Measurements from ENCODE around the gene GSPT1. TPM values are rescaled to one million over a fixed set of nuclear protein-coding genes. Genes with fewer than 3 reads are reported as not detected.
"Not testable (repeated sequence)": the region's sequence is repeated elsewhere in the genome, so short reads cannot be mapped to it uniquely, and the experiment has no call there.

GSPT1 gene
- total RNA-seq, 1 experiment from 2014 or later = 216 TPM

DNA sequence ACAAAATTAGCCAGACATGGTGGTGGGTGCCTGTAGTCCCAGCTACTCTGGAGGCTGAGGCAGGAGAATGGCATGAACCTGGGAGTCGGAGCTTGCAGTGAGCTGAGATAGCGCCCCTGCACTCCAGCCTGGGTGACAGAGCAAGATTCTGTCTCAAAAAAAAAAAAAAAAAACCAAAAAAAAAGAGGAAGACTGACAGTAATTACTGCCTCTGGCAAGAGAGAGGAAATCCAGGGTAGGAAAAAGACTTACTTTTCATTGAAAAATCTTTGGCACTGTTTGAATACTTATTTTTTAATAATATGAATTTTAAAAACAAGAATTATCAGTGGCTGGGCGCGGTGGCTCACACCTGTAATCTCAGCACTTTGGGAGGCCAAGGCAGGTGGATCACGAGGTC is 46.7 kb upstream of the GSPT1 start:
- POLR2A ChIA-PET (ENCODE audit: low non-redundant PET); H3K9me3 ChIP-seq (ENCODE audit: low read depth, low read length, poor library complexity, severe bottlenecking); DNase-seq (ENCODE audit: low spot score); H3K4me1 ChIP-seq (ENCODE audit: insufficient read depth, low read length, poor library complexity, severe bottlenecking); H3K27ac ChIP-seq (ENCODE audit: low read depth, low read length, poor library complexity, severe bottlenecking); BruUV-seq (replicated peaks); CTCF ChIA-PET; intact Hi-C loops (cut with micrococcal nuclease; ENCODE audit: unreplicated experiment); H3K36me3 ChIP-seq (ENCODE audit: insufficient read depth, low read length, poor library complexity, severe bottlenecking); H3K4me3 ChIP-seq (ENCODE audit: low read depth, low read length, poor library complexity, severe bottlenecking): not testable (repeated sequence)
- H3K27me3 ChIP-seq (replicated peaks; ENCODE audit: insufficient read depth, low read depth, low read length, poor library complexity) = peaks cover 11% of the 10 kb centered on the region

GRCh38 chr16:11957591-11958395 is 42.0 kb upstream of the GSPT1 start:
- CTCF ChIA-PET = no interaction called here
- POLR2A ChIA-PET (ENCODE audit: low non-redundant PET) = no interaction called here
- H3K27me3 ChIP-seq (replicated peaks; ENCODE audit: insufficient read depth, low read depth, low read length, poor library complexity) = no peaks in the 10 kb centered on the region
- H3K4me1 ChIP-seq (ENCODE audit: insufficient read depth, low read length, poor library complexity, severe bottlenecking) = peaks cover 4% of the 10 kb centered on the region
- no peaks in the 10 kb centered on the region for H3K9me3 ChIP-seq (ENCODE audit: low read depth, low read length, poor library complexity, severe bottlenecking)
- no peak overlapping the region for H3K4me3 ChIP-seq (ENCODE audit: low read depth, low read length, poor library complexity, severe bottlenecking)
- BruUV-seq (replicated peaks) = no TSS peak
- intact Hi-C loops (cut with micrococcal nuclease; ENCODE audit: unreplicated experiment) = no loop called here
- no peak overlapping the region for H3K27ac ChIP-seq (ENCODE audit: low read depth, low read length, poor library complexity, severe bottlenecking)
- no peak for TF ChIP-seq EZH2 (IDR thresholded peaks at IDR 0.05; ENCODE audit: borderline replicate concordance, low read depth, low read length, poor library complexity, severe bottlenecking)
- DNase-seq (ENCODE audit: low spot score) = no peak
- no peaks in the 10 kb centered on the region for H3K36me3 ChIP-seq (ENCODE audit: insufficient read depth, low read length, poor library complexity, severe bottlenecking)

DNA sequence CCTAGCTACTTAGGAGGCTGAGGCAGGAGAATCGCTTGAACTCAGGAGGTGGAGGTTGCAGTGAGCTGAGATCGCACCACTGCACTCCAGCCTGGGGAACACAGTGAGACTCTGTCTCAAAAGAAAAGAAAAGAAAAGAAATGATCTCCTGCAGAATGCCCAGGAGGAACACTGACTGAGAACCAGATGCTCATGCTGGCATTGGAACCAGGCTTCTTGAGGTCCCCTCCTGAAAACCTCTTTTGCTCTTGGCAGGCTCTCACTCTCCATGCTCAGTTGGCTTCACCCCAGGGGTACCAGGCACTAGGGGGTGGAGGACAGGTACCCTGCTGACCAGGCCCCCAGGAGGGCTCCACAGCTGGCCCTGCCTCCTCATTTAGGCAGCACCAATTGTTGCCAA is 40.8 kb upstream of the GSPT1 start:
- H3K27ac ChIP-seq (ENCODE audit: low read depth, low read length, poor library complexity, severe bottlenecking) = no peak overlapping the region
- no peak overlapping the region for H3K4me3 ChIP-seq (ENCODE audit: low read depth, low read length, poor library complexity, severe bottlenecking)
- peaks cover 4% of the 10 kb centered on the region for H3K4me1 ChIP-seq (ENCODE audit: insufficient read depth, low read length, poor library complexity, severe bottlenecking)
- ChIA-PET POLR2A (ENCODE audit: low non-redundant PET) (no interaction called here), CTCF (no interaction called here)
- H3K27me3 ChIP-seq (replicated peaks; ENCODE audit: insufficient read depth, low read depth, low read length, poor library complexity) = no peaks in the 10 kb centered on the region
- TF ChIP-seq CTCF (conservative IDR thresholded peaks at IDR 0.05; ENCODE audit: low read depth, low read length) = no peak
- intact Hi-C loops (cut with micrococcal nuclease; ENCODE audit: unreplicated experiment) = no loop called here
- no TSS peak for BruUV-seq (replicated peaks)
- H3K36me3 ChIP-seq (ENCODE audit: insufficient read depth, low read length, poor library complexity, severe bottlenecking) = no peaks in the 10 kb centered on the region
- no peaks in the 10 kb centered on the region for H3K9me3 ChIP-seq (ENCODE audit: low read depth, low read length, poor library complexity, severe bottlenecking)
- DNase-seq (ENCODE audit: low spot score) = no peak

DNA sequence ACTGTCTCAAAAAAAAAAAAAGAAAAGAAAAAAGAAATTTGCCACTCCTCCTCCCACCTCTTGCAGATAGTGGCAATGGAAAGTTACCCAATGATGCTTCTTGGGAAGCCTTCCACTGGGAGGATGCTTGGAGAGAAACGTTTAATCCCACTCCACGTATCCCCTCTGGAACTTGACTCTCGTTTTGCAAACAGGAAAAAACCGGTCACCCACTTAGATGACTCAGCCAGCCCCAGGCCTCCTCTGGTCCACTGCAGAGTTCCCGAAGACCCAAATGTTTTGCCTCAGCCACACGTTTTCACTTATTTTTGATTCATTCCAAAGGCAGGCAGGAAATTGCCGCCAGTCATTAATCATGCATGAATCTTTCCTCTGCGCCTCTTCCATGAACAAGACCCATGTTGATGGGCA is 40.0 kb upstream of the GSPT1 start:
- H3K27me3 ChIP-seq (replicated peaks; ENCODE audit: insufficient read depth, low read depth, low read length, poor library complexity) = no peaks in the 10 kb centered on the region
- no TSS peak for BruUV-seq (replicated peaks)
- no peak for TF ChIP-seq EZH2 (IDR thresholded peaks at IDR 0.05; ENCODE audit: borderline replicate concordance, low read depth, low read length, poor library complexity, severe bottlenecking)
- no peak for TF ChIP-seq CTCF (conservative IDR thresholded peaks at IDR 0.05; ENCODE audit: low read depth, low read length)
- POLR2A ChIA-PET (ENCODE audit: low non-redundant PET) = no interaction called here
- intact Hi-C loops (cut with micrococcal nuclease; ENCODE audit: unreplicated experiment) = no loop called here
- peaks cover 4% of the 10 kb centered on the region for H3K4me1 ChIP-seq (ENCODE audit: insufficient read depth, low read length, poor library complexity, severe bottlenecking)
- H3K27ac ChIP-seq (ENCODE audit: low read depth, low read length, poor library complexity, severe bottlenecking) = no peak overlapping the region
- no peaks in the 10 kb centered on the region for H3K36me3 ChIP-seq (ENCODE audit: insufficient read depth, low read length, poor library complexity, severe bottlenecking)
- no peak overlapping the region for H3K4me3 ChIP-seq (ENCODE audit: low read depth, low read length, poor library complexity, severe bottlenecking)
- DNase-seq (ENCODE audit: low spot score) = peak; percentile 74
- H3K9me3 ChIP-seq (ENCODE audit: low read depth, low read length, poor library complexity, severe bottlenecking) = no peaks in the 10 kb centered on the region
- CTCF ChIA-PET = no interaction called here

DNA sequence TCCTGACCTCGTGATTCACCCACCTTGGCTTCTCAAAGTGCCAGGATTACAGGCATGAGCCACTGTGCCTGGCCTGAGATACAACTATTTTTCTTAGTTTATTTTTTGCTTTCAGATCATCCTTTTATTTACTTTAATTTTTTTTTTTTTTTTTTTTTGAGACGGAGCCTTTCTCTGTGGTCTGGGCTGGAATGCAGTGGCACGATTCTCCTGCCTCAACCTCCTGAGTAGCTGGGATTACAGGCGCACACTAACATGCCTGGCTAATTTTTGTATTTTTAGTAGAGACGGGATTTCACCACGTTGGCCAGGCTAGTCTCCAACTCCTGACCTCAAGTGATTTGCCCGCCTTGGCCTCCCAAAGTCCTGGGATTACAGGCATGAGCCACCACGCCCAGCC is 37.8 kb upstream of the GSPT1 start:
- H3K36me3 ChIP-seq (ENCODE audit: insufficient read depth, low read length, poor library complexity, severe bottlenecking); CTCF ChIA-PET; H3K27me3 ChIP-seq (replicated peaks; ENCODE audit: insufficient read depth, low read depth, low read length, poor library complexity); BruUV-seq (replicated peaks); H3K27ac ChIP-seq (ENCODE audit: low read depth, low read length, poor library complexity, severe bottlenecking); DNase-seq (ENCODE audit: low spot score); H3K4me3 ChIP-seq (ENCODE audit: low read depth, low read length, poor library complexity, severe bottlenecking); H3K4me1 ChIP-seq (ENCODE audit: insufficient read depth, low read length, poor library complexity, severe bottlenecking); H3K9me3 ChIP-seq (ENCODE audit: low read depth, low read length, poor library complexity, severe bottlenecking); POLR2A ChIA-PET (ENCODE audit: low non-redundant PET); intact Hi-C loops (cut with micrococcal nuclease; ENCODE audit: unreplicated experiment): not testable (repeated sequence)

Measured in A673 (cell line).